ENCODE results near the gene NUCKS1. TPM values are rescaled to one million over a fixed set of nuclear protein-coding genes. Genes with fewer than 3 reads are reported as not detected.

NUCKS1 gene
- polyA plus RNA-seq, 10 donors: 191 to 265 (median 230) TPM

DNA sequence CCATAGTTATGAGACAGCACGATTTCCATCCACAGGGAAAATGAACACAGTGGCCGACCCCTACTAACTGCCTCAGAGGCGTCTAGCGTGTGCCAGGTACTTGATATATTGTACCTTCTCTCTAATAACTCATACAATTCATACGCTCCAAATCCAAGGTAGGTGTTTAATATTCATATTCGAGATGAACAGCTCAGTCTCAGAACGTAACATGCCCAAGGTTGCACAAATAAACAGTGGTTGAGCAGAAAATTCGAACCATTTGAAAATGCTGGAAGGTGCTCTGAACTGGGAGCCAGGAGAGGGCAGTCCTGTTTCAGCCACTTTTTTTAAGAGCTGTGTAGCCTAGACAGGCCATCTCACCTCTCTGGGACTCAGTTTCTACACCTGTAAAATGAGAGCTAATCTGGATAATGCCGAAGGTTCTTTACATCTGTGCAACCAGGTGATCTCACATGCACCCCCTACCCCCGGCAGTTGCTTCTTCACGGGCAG lies 77.5 kb downstream of the NUCKS1 start:
- no peak for DNase-seq

DNA sequence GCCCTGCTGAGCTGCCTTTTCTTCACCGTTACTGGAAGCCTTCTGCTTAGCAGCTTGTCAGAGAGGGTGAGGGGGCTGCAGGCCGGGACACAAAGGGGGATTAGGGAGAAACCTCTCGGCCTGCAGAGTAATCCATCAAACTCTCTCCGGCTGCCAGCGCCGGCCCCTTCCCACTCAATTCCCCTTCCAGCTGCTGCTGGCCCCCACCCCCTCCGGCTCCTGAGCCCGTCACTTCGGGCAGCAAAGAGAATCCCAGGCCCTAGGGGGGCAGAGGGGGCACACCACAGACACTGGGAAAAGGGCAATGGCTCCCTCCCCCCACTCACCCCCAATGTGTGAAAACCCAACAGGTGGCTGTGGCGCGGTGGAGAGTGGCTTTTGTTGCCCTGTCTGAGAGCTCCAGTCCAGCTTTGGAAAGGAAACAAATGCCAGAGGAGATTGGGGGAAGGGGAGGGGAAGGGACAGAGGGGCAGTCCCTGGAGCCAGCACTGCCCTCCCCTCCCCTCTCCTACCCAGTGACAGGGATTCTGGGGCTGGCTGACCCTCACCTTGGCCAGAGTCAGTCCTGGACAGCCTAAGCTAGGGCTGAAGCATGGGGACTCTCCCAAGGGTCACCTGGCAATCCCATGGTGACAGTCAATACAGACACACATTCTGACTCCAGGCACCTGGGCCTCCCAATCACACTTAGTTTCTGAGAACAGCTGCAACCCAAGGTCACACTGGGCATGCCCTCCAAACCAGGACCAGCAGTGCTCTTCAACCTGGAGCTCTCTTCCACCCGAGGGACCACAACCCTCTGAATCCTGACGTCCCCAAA lies 79.2 kb downstream of the NUCKS1 start:
- DNase-seq: no peak

- DNase-seq: no peak
These were observed 79.9 kb downstream of the NUCKS1 start for GRCh38 chr1:205670150-205670446.

- no peak for DNase-seq
These were observed 80.4 kb downstream of the NUCKS1 start for GRCh38 chr1:205669341-205670149.

GRCh38 chr1:205668951-205669340 lies 81.0 kb downstream of the NUCKS1 start:
- no peak for DNase-seq

DNA sequence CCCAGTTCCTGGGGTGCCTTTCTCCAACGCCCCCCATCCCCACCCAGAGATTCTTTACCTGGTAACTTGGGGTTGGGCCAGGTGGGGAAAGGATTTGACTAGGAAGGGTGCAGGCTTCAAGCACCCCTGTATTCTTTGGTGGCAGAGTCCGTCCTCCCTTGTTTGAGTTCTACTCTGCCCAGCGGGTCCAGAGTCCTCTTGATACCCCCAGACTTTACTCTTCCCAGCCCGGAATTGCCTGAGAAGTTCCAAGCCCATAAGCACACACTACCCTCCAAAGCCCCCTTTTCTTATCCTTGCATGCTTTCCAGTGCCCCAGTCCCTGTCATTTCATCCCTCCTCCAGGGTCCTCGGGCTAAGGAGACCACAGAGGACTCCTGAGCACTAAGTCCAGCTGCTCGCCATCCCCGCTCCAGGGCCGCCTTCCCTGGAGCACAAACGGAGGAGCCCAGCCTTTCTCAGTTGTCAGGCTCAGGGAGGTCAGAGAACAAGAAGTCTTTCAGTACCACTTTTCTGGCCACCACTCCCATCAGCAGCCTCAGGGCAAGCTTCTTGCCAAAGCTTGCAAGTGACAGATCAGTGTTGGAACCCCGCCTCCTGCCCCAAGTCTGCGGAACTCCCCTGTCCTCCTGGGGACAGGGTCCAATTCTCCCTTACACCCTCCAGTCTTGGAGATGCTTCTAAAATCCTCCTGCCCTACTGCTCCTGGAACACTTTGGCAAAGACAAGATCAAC lies 81.9 kb downstream of the NUCKS1 start:
- DNase-seq: no peak

DNA sequence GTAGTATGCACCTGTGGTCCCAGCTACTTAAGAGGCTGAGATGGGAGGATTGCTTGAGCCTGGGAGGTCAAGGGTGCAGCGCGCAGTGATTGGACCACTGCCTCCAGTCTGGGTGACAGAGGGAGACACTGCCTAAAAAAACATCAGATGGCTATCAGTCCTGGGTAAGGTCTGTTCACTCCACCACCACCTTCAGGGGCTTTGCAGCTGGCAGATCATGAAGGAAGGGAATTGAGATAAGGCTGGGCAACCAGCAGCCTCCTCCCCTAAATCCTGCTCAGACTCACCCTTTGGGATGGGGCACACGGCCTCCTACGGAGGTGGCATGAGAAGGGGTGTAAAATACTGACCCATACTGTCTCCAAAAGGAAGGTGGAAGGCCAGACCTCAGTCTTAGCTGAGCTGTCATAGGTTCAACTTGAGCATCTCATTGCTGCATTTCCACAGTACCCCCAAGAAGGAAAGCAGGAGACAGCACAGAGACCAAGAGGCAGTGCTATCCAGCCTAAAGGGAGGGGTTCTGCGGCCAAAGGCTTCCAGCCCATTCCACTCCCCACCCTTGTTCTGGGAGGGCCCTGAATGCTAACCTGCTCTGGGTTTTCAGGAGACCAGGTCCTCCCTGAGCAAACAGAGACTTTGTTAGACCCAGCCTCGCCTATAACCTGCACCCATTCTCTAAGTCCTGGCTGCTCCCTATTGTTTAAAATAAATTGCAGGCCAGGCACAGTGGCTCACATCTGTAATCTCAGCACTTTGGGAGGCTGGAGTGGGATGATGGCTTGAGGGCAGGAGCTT lies 83.4 kb downstream of the NUCKS1 start:
- DNase-seq: no peak

DNA sequence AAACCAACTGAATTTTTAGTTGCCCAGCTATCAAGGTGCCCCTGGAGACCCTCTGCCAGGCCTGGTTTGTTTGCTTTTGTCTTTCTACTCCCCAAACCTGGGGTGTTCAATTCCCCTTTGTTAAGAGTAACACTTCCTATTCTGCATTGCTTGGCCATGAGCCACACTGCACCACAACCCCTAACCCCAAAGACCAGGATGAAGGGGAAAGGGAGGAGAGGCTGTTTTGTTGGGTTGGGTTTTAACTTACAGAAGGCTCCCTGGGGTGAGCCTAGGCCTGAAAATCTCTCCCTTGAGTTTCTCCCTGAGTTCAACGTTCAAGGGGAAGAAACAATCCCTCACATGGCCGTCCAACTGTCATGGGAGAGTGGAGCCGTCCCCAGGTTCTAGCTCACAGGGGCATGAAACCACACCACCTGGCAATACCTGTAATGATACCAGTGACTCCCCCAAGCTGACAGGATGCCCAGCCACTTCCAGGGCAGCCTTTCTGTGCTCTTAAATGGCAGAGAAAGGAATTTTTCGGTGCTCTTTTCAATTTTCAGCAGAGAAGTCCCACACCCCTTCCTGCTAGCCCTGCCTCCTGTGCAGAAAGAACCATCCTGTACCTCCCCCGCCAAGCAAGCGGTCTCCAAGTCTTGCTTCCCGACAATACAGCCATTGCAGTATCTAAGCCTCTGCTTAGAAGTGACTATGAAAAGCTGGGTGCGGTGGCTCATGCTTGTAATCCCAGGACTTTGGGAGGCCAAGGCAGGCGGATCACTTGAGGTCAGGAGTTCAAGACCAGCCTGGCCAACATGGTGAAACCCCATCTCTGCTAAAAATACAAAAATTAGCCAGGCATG lies 84.6 kb downstream of the NUCKS1 start:
- no peak for DNase-seq

DNA sequence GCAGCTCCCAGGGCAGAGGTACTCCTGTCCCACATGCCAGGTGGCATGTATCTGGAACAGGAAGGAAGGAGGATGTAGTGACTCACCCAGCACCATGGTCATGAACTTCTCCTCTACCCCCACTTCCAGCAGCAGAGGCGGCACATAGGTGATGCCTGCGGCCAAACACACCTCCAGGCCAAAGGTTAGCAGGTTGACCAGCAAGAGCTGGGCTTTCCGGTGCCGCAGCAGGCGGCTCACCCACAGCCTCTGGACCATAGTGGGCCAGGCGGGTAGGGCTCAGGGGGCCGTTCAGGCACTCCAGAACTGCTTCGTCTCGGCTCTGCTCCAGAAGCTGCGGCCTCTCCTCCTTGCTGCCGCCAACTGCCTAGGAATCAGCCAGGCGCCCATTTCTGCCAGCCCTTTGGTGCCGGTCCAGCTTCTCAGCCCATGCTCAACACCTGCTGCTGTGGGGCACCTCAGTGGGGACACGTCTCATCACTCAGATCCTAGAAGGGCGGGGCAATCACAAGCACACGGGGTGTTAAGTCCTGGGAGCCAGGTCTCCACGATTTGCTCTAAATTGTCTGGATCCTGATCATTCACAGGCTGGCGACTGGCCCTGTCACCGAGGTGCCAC lies 85.5 kb downstream of the NUCKS1 start:
- DNase-seq: no peak

- no peak for DNase-seq
These were observed 86.6 kb downstream of the NUCKS1 start for GRCh38 chr1:205663286-205663936.

Other genes with a start within 250 kb of the NUCKS1 start
- gene CDK18, start 245.5 kb downstream of the NUCKS1 start, polyA plus RNA-seq (ENCODE audit: insufficient read length in 10 of 10): 10 to 100 TPM in 5 of 10 donors, 1 to 10 TPM in 5; 5.7 to 20.5 (median 9.4) TPM
- gene ELK4, start 118.2 kb downstream of the NUCKS1 start, polyA plus RNA-seq (ENCODE audit: insufficient read length in 10 of 10): 10 to 100 TPM; 12.2 to 24.7 (median 17.6) TPM
- gene SLC45A3, start 69.7 kb downstream of the NUCKS1 start, polyA plus RNA-seq (ENCODE audit: insufficient read length in 10 of 10): 1 to 10 TPM; 2.1 to 3.5 (median 3.0) TPM
- gene RAB29, start 25.3 kb upstream of the NUCKS1 start, polyA plus RNA-seq (ENCODE audit: insufficient read length in 10 of 10): 1 to 10 TPM; 2.8 to 5.3 (median 4.2) TPM
- gene SLC41A1, start 63.0 kb upstream of the NUCKS1 start, polyA plus RNA-seq (ENCODE audit: insufficient read length in 10 of 10): 10 to 100 TPM; 23.0 to 40.8 (median 29.9) TPM
- under 1 TPM in 8 of 10 donors, not detected in 2; 0.09 to 0.22 (median 0.13) TPM for gene PM20D1, start 100.0 kb upstream of the NUCKS1 start, polyA plus RNA-seq (ENCODE audit: insufficient read length in 10 of 10)
- under 1 TPM in 8 of 10 donors, not detected in 2; 0.04 to 0.14 (median 0.12) TPM for gene SLC26A9, start 193.3 kb upstream of the NUCKS1 start, polyA plus RNA-seq (ENCODE audit: insufficient read length in 10 of 10)